Liver (tissue), 9 donors: ENCODE measurements around the gene SIPA1L3. TPM values are rescaled to one million over a fixed set of nuclear protein-coding genes. Genes with fewer than 3 reads are reported as not detected.

Experiments used
- DNase-seq: peaks from one replicate; pipeline ENCODE4 v3.0.0-alpha.2; 2017; ENCODE audit warnings: low spot score
- H3K27ac ChIP-seq, 2 donors: one replicate each; pipeline ENCODE4 v1.7.0; 2013; ENCODE audit warnings: inconsistent platforms in 2 of 2, low read length in 2 of 2, control low read depth in 1 of 2, low read depth in 1 of 2, mild to moderate bottlenecking in 1 of 2
- H3K27me3 ChIP-seq, 4 donors: one replicate each; pipeline versions ENCODE4 v1.6.1 to v1.7.0; 2013; ENCODE audit warnings: low read length in 3 of 4, inconsistent platforms in 1 of 4, mild to moderate bottlenecking in 1 of 4, moderate library complexity in 1 of 4; ENCODE audit not compliant: control insufficient read depth in 4 of 4, insufficient read depth in 4 of 4
- H3K36me3 ChIP-seq, 4 donors: one replicate each; pipeline versions ENCODE4 v1.6.1 to v1.7.0; 2013; ENCODE audit warnings: low read length in 3 of 4, mild to moderate bottlenecking in 3 of 4, low read depth in 1 of 4, moderate library complexity in 1 of 4; ENCODE audit not compliant: control insufficient read depth in 4 of 4, insufficient read depth in 3 of 4
- H3K4me1 ChIP-seq, 4 donors: one replicate each; pipeline versions ENCODE4 v1.6.1 to v1.7.0; 2013; ENCODE audit warnings: low read length in 3 of 4, mild to moderate bottlenecking in 3 of 4, moderate library complexity in 1 of 4; ENCODE audit not compliant: control insufficient read depth in 4 of 4, insufficient read depth in 4 of 4
- H3K4me3 ChIP-seq, 3 donors: one replicate each; pipeline versions ENCODE4 v1.6.1 to v1.7.0; 2013; ENCODE audit warnings: low read length in 3 of 3, control low read depth in 1 of 3, low read depth in 1 of 3, mild to moderate bottlenecking in 1 of 3
- H3K9ac ChIP-seq, 2 donors: one replicate each; pipeline ENCODE4 v1.7.0; 2013; ENCODE audit warnings: low read length in 2 of 2, mild to moderate bottlenecking in 2 of 2, moderate library complexity in 2 of 2, control low read depth in 1 of 2, low read depth in 1 of 2
- H3K9me3 ChIP-seq, 4 donors: one replicate each; pipeline versions ENCODE4 v1.6.1 to v1.7.0; 2013; ENCODE audit warnings: low read length in 3 of 4; ENCODE audit not compliant: control insufficient read depth in 4 of 4
- EGR1 ChIP-seq, 2 donors: IDR thresholded peaks; 2 replicates each; pipeline ENCODE4 v1.6.1; 2016 to 2018; ENCODE audit warnings: antibody characterized with exemption in 2 of 2, low read depth in 2 of 2
- FOXA1 ChIP-seq: IDR thresholded peaks from 2 replicates; pipeline ENCODE4 v1.6.1; 2016; ENCODE audit warnings: antibody characterized with exemption
- FOXA2 ChIP-seq: IDR thresholded peaks from 2 replicates; pipeline ENCODE4 v1.6.1; 2016; ENCODE audit warnings: antibody characterized with exemption
- GABPA ChIP-seq, 2 donors: IDR thresholded peaks in 1 of 2; conservative IDR thresholded peaks in 1 of 2; 2 replicates each; pipeline ENCODE4 v1.6.1; 2016; ENCODE audit warnings: antibody characterized with exemption in 2 of 2, mild to moderate bottlenecking in 1 of 2, moderate library complexity in 1 of 2
- HNF4A ChIP-seq, 2 donors: conservative IDR thresholded peaks; 2 replicates each; pipeline ENCODE4 v1.6.1; 2016; ENCODE audit warnings: antibody characterized with exemption in 2 of 2, mild to moderate bottlenecking in 2 of 2
- HNF4G ChIP-seq: IDR thresholded peaks from 2 replicates; pipeline ENCODE4 v1.6.1; 2016; ENCODE audit warnings: antibody characterized with exemption
- JUND ChIP-seq, 2 donors: IDR thresholded peaks; 2 replicates each; pipeline ENCODE4 v1.6.1; 2016; ENCODE audit warnings: antibody characterized with exemption in 2 of 2
- NR2F2 ChIP-seq: IDR thresholded peaks from 2 replicates; pipeline ENCODE4 v1.6.1; 2016; ENCODE audit warnings: antibody characterized with exemption
- RAD21 ChIP-seq, 2 donors: IDR thresholded peaks; 2 replicates each; pipeline ENCODE4 v1.6.1; 2016; ENCODE audit warnings: antibody characterized with exemption in 2 of 2, mild to moderate bottlenecking in 2 of 2
- RXRA ChIP-seq, 2 donors: IDR thresholded peaks; 2 replicates each; pipeline ENCODE4 v1.6.1; 2017 to 2018; ENCODE audit warnings: antibody characterized with exemption in 2 of 2, mild to moderate bottlenecking in 1 of 2
- SP1 ChIP-seq: IDR thresholded peaks from 2 replicates; pipeline ENCODE4 v1.6.1; 2018; ENCODE audit warnings: antibody characterized with exemption, mild to moderate bottlenecking
- TAF1 ChIP-seq: conservative IDR thresholded peaks from 2 replicates; pipeline ENCODE4 v1.6.1; 2016; ENCODE audit warnings: antibody characterized with exemption, mild to moderate bottlenecking
- ZBTB33 ChIP-seq: IDR thresholded peaks from 2 replicates; pipeline ENCODE4 v1.6.1; 2016; ENCODE audit warnings: antibody characterized with exemption
- WGBS: extraction: QIAGEN DNeasy Blood & Tissue Kit; methylation state at CpG from one replicate; pipeline ENCODE4 v1.1.7; 2013; 5-methylcytosine and 5-hydroxymethylcytosine counted together
- polyA plus RNA-seq, 2 donors: library from polyadenylated mRNA; stranded (reverse) in 1 of 2; unstranded in 1 of 2; fragments of 200-250 nt in 1 of 2; fragments of >200 nt in 1 of 2; fragmentation: Nextera tagmentation in 1 of 2; extraction: Ambion mirVana in 1 of 2; gene quantifications; one replicate each; pipeline versions ENCODE4 v1.2.1 to v1.2.3, GENCODE V29; 2013 to 2015
- total RNA-seq, 2 donors: library from RNA; depleted of rRNA; stranded (reverse); fragments of >200 nt; gene quantifications; one replicate each; pipeline ENCODE4 v1.2.3, GENCODE V29; 2014
- TF ChIP-seq, protein P1 (sequence below): IDR thresholded peaks from 2 replicates; pipeline ENCODE4 v1.6.1; 2016; ENCODE audit warnings: antibody characterized with exemption
- TF ChIP-seq, protein P2 (sequence below): fragments of 150-350 bp; IDR thresholded peaks from 2 replicates; pipeline ENCODE4 v1.5.1; 2017; ENCODE audit warnings: improper control_type of control experiment, low read depth, low read length; ENCODE audit not compliant: missing input control
- TF ChIP-seq, protein P3 (sequence below): IDR thresholded peaks from 2 replicates; pipeline ENCODE4 v1.6.1; 2016; ENCODE audit warnings: antibody characterized with exemption, mild to moderate bottlenecking
- donor health status: healthy.
- donor health status: healthy.
- donor health status: healthy.
- donor health status: healthy.
- donor health status: healthy.

SIPA1L3 gene
- total and polyA plus RNA-seq, 4 donors, result 2.4 to 10.0 (median 4.4) TPM

DNA sequence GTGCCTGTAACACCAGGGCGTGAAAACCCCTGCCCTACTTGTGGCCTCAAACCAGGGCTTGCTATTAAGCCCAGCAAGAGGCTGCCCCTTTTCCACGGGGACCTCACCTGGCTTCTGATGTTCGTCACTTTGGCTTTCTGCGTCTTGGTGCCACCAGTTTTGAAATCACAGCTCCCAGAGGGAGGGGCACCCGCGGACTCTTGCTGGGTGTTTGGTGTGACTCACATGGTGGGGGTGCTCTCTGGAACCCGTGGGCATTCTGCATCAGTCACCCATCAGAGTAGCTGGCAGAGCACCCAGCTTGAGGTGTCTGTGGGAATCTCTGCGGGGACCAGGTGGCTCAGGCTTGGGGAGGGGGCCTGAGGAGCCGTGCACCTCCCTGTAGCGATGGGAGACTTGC, 19.2 kb downstream of the SIPA1L3 start:
- Histone ChIP-seq H3K36me3 (no peaks in the 10 kb centered on the region), H3K27me3 (no peaks in the 10 kb centered on the region), H3K27ac (no peak overlapping the region), H3K9me3 (no peaks in the 10 kb centered on the region), H3K9ac (no peak overlapping the region), H3K4me3 (no peak overlapping the region), H3K4me1 (peaks cover 1 to 17% (median 9%) of the 10 kb centered on the region in 4 donors)
- DNase-seq, result no peak
- TF ChIP-seq EGR1 (IDR thresholded peaks at IDR 0.05; ENCODE audit: low read depth in 2 of 2) (no peak), RAD21 (IDR thresholded peaks at IDR 0.05) (no peak), HNF4G (no peak), TAF1 (no peak), HNF4A (conservative IDR thresholded peaks at IDR 0.05) (no peak), FOXA2 (no peak), ZBTB33 (no peak), NR2F2 (no peak), JUND (IDR thresholded peaks at IDR 0.05) (no peak), GABPA (IDR thresholded peaks at IDR 0.05 in 1 of 2, conservative IDR thresholded peaks at IDR 0.05 in 1 of 2) (no peak), SP1 (no peak)
- TF ChIP-seq, protein P1, sequence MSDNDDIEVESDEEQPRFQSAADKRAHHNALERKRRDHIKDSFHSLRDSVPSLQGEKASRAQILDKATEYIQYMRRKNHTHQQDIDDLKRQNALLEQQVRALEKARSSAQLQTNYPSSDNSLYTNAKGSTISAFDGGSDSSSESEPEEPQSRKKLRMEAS, result no peak
- TF ChIP-seq, protein P2, sequence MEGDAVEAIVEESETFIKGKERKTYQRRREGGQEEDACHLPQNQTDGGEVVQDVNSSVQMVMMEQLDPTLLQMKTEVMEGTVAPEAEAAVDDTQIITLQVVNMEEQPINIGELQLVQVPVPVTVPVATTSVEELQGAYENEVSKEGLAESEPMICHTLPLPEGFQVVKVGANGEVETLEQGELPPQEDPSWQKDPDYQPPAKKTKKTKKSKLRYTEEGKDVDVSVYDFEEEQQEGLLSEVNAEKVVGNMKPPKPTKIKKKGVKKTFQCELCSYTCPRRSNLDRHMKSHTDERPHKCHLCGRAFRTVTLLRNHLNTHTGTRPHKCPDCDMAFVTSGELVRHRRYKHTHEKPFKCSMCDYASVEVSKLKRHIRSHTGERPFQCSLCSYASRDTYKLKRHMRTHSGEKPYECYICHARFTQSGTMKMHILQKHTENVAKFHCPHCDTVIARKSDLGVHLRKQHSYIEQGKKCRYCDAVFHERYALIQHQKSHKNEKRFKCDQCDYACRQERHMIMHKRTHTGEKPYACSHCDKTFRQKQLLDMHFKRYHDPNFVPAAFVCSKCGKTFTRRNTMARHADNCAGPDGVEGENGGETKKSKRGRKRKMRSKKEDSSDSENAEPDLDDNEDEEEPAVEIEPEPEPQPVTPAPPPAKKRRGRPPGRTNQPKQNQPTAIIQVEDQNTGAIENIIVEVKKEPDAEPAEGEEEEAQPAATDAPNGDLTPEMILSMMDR, result no peak
- TF ChIP-seq, protein P3, sequence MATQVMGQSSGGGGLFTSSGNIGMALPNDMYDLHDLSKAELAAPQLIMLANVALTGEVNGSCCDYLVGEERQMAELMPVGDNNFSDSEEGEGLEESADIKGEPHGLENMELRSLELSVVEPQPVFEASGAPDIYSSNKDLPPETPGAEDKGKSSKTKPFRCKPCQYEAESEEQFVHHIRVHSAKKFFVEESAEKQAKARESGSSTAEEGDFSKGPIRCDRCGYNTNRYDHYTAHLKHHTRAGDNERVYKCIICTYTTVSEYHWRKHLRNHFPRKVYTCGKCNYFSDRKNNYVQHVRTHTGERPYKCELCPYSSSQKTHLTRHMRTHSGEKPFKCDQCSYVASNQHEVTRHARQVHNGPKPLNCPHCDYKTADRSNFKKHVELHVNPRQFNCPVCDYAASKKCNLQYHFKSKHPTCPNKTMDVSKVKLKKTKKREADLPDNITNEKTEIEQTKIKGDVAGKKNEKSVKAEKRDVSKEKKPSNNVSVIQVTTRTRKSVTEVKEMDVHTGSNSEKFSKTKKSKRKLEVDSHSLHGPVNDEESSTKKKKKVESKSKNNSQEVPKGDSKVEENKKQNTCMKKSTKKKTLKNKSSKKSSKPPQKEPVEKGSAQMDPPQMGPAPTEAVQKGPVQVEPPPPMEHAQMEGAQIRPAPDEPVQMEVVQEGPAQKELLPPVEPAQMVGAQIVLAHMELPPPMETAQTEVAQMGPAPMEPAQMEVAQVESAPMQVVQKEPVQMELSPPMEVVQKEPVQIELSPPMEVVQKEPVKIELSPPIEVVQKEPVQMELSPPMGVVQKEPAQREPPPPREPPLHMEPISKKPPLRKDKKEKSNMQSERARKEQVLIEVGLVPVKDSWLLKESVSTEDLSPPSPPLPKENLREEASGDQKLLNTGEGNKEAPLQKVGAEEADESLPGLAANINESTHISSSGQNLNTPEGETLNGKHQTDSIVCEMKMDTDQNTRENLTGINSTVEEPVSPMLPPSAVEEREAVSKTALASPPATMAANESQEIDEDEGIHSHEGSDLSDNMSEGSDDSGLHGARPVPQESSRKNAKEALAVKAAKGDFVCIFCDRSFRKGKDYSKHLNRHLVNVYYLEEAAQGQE, result no peak
- WGBS, result 93% methylated on average over 10 of the region's 10 CpGs

- Histone ChIP-seq H3K9ac (no peak overlapping the region), H3K27me3 (no peaks in the 10 kb centered on the region), H3K4me3 (no peak overlapping the region), H3K36me3 (no peaks in the 10 kb centered on the region), H3K9me3 (no peaks in the 10 kb centered on the region), H3K4me1 (peaks cover 4 to 21% (median 13%) of the 10 kb centered on the region in 4 donors), H3K27ac (no peak overlapping the region)
- WGBS, result 90% methylated on average over 5 of the region's 5 CpGs
- no peak for TF ChIP-seq HNF4A (conservative IDR thresholded peaks at IDR 0.05)
- no peak for TF ChIP-seq NR2F2
- no peak for TF ChIP-seq JUND (IDR thresholded peaks at IDR 0.05)
- no peak for TF ChIP-seq SP1
- TF ChIP-seq FOXA1, result no peak
- no peak for TF ChIP-seq RXRA (IDR thresholded peaks at IDR 0.05)
- TF ChIP-seq HNF4G, result no peak
- TF ChIP-seq GABPA (IDR thresholded peaks at IDR 0.05 in 1 of 2, conservative IDR thresholded peaks at IDR 0.05 in 1 of 2), result no peak
- TF ChIP-seq, protein P1, result no peak
- TF ChIP-seq, protein P3, result no peak
- TF ChIP-seq TAF1, result no peak
- no peak for TF ChIP-seq EGR1 (IDR thresholded peaks at IDR 0.05; ENCODE audit: low read depth in 2 of 2)
- no peak for TF ChIP-seq ZBTB33
- DNase-seq, result no peak
Measured at GRCh38 chr19:37926711-37927110, 19.7 kb downstream of the SIPA1L3 start.
